HepG2 (cell line): ENCODE data around the gene CTNNBL1. TPM values are rescaled to one million over a fixed set of nuclear protein-coding genes. Genes with fewer than 3 reads are reported as not detected.

Experiments used
- ATF4 ChIP-seq, 2 experiments: fragments of 450-650 bp in 1 of 2; sonication (generic) in 1 of 2; formaldehyde crosslinking; IDR thresholded peaks; 2 replicates each; pipeline versions ENCODE4 v1.5.0 to v1.8.0; 2020 to 2022; ENCODE audit warnings: mild to moderate bottlenecking in 1 of 2, missing genetic modification reagents in 1 of 2
- BATF2 ChIP-seq: sonication (generic); formaldehyde crosslinking; IDR thresholded peaks from 2 replicates; pipeline ENCODE4 v1.8.0; 2022; ENCODE audit warnings: mild to moderate bottlenecking, missing genetic modification reagents, moderate library complexity
- FOXC1 ChIP-seq: sonication (generic); formaldehyde crosslinking; IDR thresholded peaks from 2 replicates; pipeline ENCODE4 v1.8.0; 2022; ENCODE audit warnings: mild to moderate bottlenecking, missing genetic modification reagents, borderline replicate concordance
- LRRFIP1 ChIP-seq: sonication (generic); formaldehyde crosslinking; conservative IDR thresholded peaks from 2 replicates; pipeline ENCODE4 v1.4.0; 2020; ENCODE audit warnings: missing genetic modification reagents
- POGK ChIP-seq: sonication (generic); formaldehyde crosslinking; conservative IDR thresholded peaks from 2 replicates; pipeline ENCODE4 v1.8.0; 2022; ENCODE audit warnings: mild to moderate bottlenecking, moderate library complexity, missing genetic modification reagents
- PRDM15 ChIP-seq: sonication (generic); formaldehyde crosslinking; IDR thresholded peaks from 2 replicates; pipeline ENCODE4 v1.4.0; 2020; ENCODE audit warnings: missing genetic modification reagents
- SIX4 ChIP-seq: sonication (generic); formaldehyde crosslinking; IDR thresholded peaks from 2 replicates; pipeline ENCODE4 v1.4.0; 2020; ENCODE audit warnings: missing genetic modification reagents
- ZNF274 ChIP-seq: sonication (generic); formaldehyde crosslinking; IDR thresholded peaks from 2 replicates; pipeline ENCODE4 v1.5.1; 2020; ENCODE audit warnings: mild to moderate bottlenecking, missing genetic modification reagents
- ZNF30 ChIP-seq: sonication (generic); formaldehyde crosslinking; IDR thresholded peaks from 2 replicates; pipeline ENCODE4 v1.5.0; 2020; ENCODE audit warnings: mild to moderate bottlenecking, missing genetic modification reagents
- ZNF414 ChIP-seq: sonication (generic); formaldehyde crosslinking; IDR thresholded peaks from 2 replicates; pipeline ENCODE4 v1.5.0; 2020; ENCODE audit warnings: missing genetic modification reagents
- ZSCAN9 ChIP-seq: IDR thresholded peaks from 2 replicates; pipeline ENCODE4 v1.6.1; 2016; ENCODE audit warnings: borderline replicate concordance
- polyA plus RNA-seq, 8 experiments: library from polyadenylated mRNA; depleted of rRNA in 3 of 8; stranded (reverse) in 7 of 8; unstranded in 1 of 8; fragments of >200 nt; fragmentation: Illumina TruSeq in 4 of 8; extraction: Trizol in 4 of 8; gene quantifications; 2 replicates each; pipeline versions ENCODE4 v1.2.1 to v1.2.3, GENCODE V29; 2011 to 2016; ENCODE audit warnings: low read depth in 4 of 8, missing spikeins in 1 of 8, mixed read lengths in 1 of 8; ENCODE audit not compliant: insufficient read depth in 1 of 8
- total RNA-seq, 5 experiments: library from RNA; depleted of rRNA; stranded (reverse); fragments of >200 nt; fragmentation: Illumina TruSeq; extraction: Trizol; gene quantifications; 2 replicates each; pipeline ENCODE4 v1.2.3, GENCODE V29; 2016; ENCODE audit warnings: low read depth in 1 of 5

The CTNNBL1 gene
- total and polyA plus RNA-seq, 2 of the 13 experiments (the other 11 are each of a cell fraction or from before 2014, with no cell fraction given): 49.3 to 94.6 TPM

- TF ChIP-seq LRRFIP1 (CRISPR knock-in tag): no peak
- TF ChIP-seq ZNF274 (CRISPR knock-in tag): no peak
- TF ChIP-seq PRDM15 (CRISPR knock-in tag): no peak
- no peak for TF ChIP-seq ATF4 (CRISPR knock-in tag; IDR thresholded peaks at IDR 0.05)
- no peak for TF ChIP-seq BATF2 (CRISPR knock-in tag)
- TF ChIP-seq ZNF30: no peak
- no peak for TF ChIP-seq FOXC1 (CRISPR knock-in tag)
- no peak for TF ChIP-seq SIX4
- TF ChIP-seq ZSCAN9 (CRISPR knock-in tag): no peak
- no peak for TF ChIP-seq POGK (CRISPR knock-in tag)
- no peak for TF ChIP-seq ZNF414
Measured at GRCh38 chr20:37744347-37744746, 50.5 kb downstream of the CTNNBL1 start (continued).
